Activated naive CD4-positive, alpha-beta T cell treated with anti-CD3 and anti-CD28 coated beads, Interleukin-2, amount 10 ng/mL, durations not matched to agents 5 hours and 36 hours (primary cell): ENCODE data around the gene HPS5. TPM values are rescaled to one million over a fixed set of nuclear protein-coding genes. Genes with fewer than 3 reads are reported as not detected.

ENCODE experiments used
- total RNA-seq, 2 experiments: library from RNA; stranded (reverse); gene quantifications; one replicate each; pipeline ENCODE4 v1.2.3, GENCODE V29; 2021

Gene HPS5
- total RNA-seq, result 10 to 100 TPM; 14.8 to 17.5 TPM

GRCh38 chr11:18321969-18322711, at the start of gene HPS5, which contains the start of gene GTF2H1:
HPS5 (minus strand) TSS chr11:18322140; CDS start chr11:18317858, 4,282 bp downstream.
GTF2H1 (plus strand) TSS chr11:18322567; CDS start chr11:18333075, 10,508 bp downstream.

GRCh38 chr11:18265949-18266348, 56.0 kb downstream of the HPS5 start, which contains the start of gene SAA1:
SAA1 (plus strand) TSS chr11:18266264; CDS start chr11:18266888, 624 bp downstream.

GRCh38 chr11:18248561-18248960, 73.4 kb downstream of the HPS5 start, which contains the start of gene SAA2:
SAA2 (minus strand) TSS chr11:18248668; CDS start chr11:18248011, 657 bp downstream.

GRCh38 chr11:18236664-18237356, 85.1 kb downstream of the HPS5 start, which contains the start of gene SAA4:
SAA4 (minus strand) TSS chr11:18236802; CDS start chr11:18235926, 876 bp downstream.

Other genes starting within 250 kb of the HPS5 start
- 10 to 100 TPM; 17.4 to 20.5 TPM for gene SAAL1, start 216.1 kb downstream of the HPS5 start, total RNA-seq
- not detected for gene MRGPRX3, start 189.6 kb downstream of the HPS5 start, total RNA-seq
- gene MRGPRX4, start 149.3 kb downstream of the HPS5 start, total RNA-seq, result not detected
- not detected for gene SAA4, start 85.3 kb downstream of the HPS5 start, total RNA-seq
- gene SAA2, start 73.5 kb downstream of the HPS5 start, total RNA-seq, result not detected
- gene SAA1, start 55.9 kb downstream of the HPS5 start, total RNA-seq, result not detected
- 10 to 100 TPM; 43.6 to 48.2 TPM for gene GTF2H1, start 427 bp upstream of the HPS5 start, total RNA-seq
- gene LDHA, start 72.4 kb upstream of the HPS5 start, total RNA-seq, result 100 to 1,000 TPM; 874 to 875 TPM
- gene LDHC, start 90.2 kb upstream of the HPS5 start, total RNA-seq, result not detected
- under 1 TPM in 1 of 2 experiments, not detected in 1; 0.22 TPM for gene LDHAL6A, start 133.7 kb upstream of the HPS5 start, total RNA-seq
- 10 to 100 TPM; 31.3 to 31.9 TPM for gene TSG101, start 204.8 kb upstream of the HPS5 start, total RNA-seq